Right lobe of liver (tissue), 6 donors: Measurements from ENCODE around the gene COL1A2. TPM values are rescaled to one million over a fixed set of nuclear protein-coding genes. Genes with fewer than 3 reads are reported as not detected.

ENCODE experiments used
- ATAC-seq, 4 donors: fragments of 200-7000 bp; cut with Tn5 transposase; one replicate each; pipeline ENCODE4 v1.9.1; 2020; ENCODE audit warnings: mild to moderate bottlenecking in 4 of 4, moderate library complexity in 4 of 4
- DNase-seq, 3 donors: peaks; one replicate each; pipeline ENCODE4 v3.0.0-alpha.2; 2020
- H3K27ac ChIP-seq, 3 donors: fragments of 200-600 bp; one replicate each; pipeline ENCODE4 v1.8.0; 2022
- H3K27me3 ChIP-seq, 2 donors: fragments of 200-600 bp; one replicate each; pipeline ENCODE4 v1.8.0; 2022
- H3K36me3 ChIP-seq, 4 donors: fragments of 200-600 bp; sonication (generic) in 1 of 4; one replicate each; pipeline versions ENCODE4 v1.5.1 to v1.8.0; 2017 to 2022; ENCODE audit warnings: control low read depth in 1 of 4
- H3K4me1 ChIP-seq, 4 donors: fragments of 200-600 bp; sonication (generic) in 1 of 4; one replicate each; pipeline versions ENCODE4 v1.5.1 to v1.8.0; 2017 to 2022; ENCODE audit warnings: control low read depth in 1 of 4
- H3K4me3 ChIP-seq, 3 donors: fragments of 200-600 bp; one replicate each; pipeline ENCODE4 v1.8.0; 2022
- H3K9me3 ChIP-seq, 4 donors: fragments of 200-600 bp; sonication (generic) in 1 of 4; one replicate each; pipeline versions ENCODE4 v1.5.1 to v1.8.0; 2017 to 2022; ENCODE audit warnings: control low read depth in 1 of 4
- POLR2A ChIP-seq: fragments of 450-650 bp; IDR thresholded peaks from one replicate; pipeline ENCODE4 v1.6.1; 2017; ENCODE audit warnings: antibody characterized with exemption, mild to moderate bottlenecking
- WGBS: methylation state at CpG from one replicate; pipeline ENCODE4 v1.1.6; 2018; ENCODE audit warnings: low coverage, low lambda C conversion rate; ENCODE audit not compliant: insufficient coverage; ENCODE audit errors: missing lambda C conversion rate; 5-methylcytosine and 5-hydroxymethylcytosine counted together
- intact Hi-C, 2 donors: fragments of 100-400 bp; cut with DNase I; formaldehyde crosslinking; loops; one replicate each; pipeline versions ENCODE4 v1.11.2 to v1.14.1; 2022
- long read RNA-seq: library from polyadenylated mRNA; unstranded; transcript quantifications from one replicate; pipeline ENCODE4 v2.0.0, GENCODE V29; 2019
- total RNA-seq, 6 experiments: library from RNA; depleted of rRNA in 2 of 6; stranded (reverse); fragments of >200 nt in 2 of 6; fragmentation: NEBNext Ultra II Directional in 3 of 6; extraction: Animal tissue kit (Norgen Biotek cat#: 25700) in 3 of 6; gene quantifications; one replicate each; pipeline versions ENCODE4 v1.1.0 to v1.2.4, GENCODE V29; 2016 to 2023
- TF ChIP-seq, protein P1 (sequence below), 4 donors: fragments of 200-600 bp in 3 of 4; fragments of 450-650 bp in 1 of 4; IDR thresholded peaks; one replicate each; pipeline versions ENCODE4 v1.5.1 to v1.8.0; 2016 to 2022; ENCODE audit warnings: antibody characterized with exemption in 4 of 4, mild to moderate bottlenecking in 2 of 4
- donor health status: DM: no; HTN: yes; CAD: no.
- donor health status: DM: no; HTN: no; CAD: no.
- donor health status: DM: no; HTN: no; CAD: no.
- donor health status: DM: no; HTN: yes; CAD: no.
- donor health status: DM: no; HTN: yes; CAD: no.

The COL1A2 gene
- total RNA-seq, result 10 to 100 TPM in 5 of 6 experiments, 1 to 10 TPM in 1; 5.6 to 49.8 (median 18.4) TPM
- long read RNA-seq, partial matches to known transcripts, result 1 of 4 reads
- long read RNA-seq, other reads (novel, unspliced or antisense), result 3 of 4 reads

DNA sequence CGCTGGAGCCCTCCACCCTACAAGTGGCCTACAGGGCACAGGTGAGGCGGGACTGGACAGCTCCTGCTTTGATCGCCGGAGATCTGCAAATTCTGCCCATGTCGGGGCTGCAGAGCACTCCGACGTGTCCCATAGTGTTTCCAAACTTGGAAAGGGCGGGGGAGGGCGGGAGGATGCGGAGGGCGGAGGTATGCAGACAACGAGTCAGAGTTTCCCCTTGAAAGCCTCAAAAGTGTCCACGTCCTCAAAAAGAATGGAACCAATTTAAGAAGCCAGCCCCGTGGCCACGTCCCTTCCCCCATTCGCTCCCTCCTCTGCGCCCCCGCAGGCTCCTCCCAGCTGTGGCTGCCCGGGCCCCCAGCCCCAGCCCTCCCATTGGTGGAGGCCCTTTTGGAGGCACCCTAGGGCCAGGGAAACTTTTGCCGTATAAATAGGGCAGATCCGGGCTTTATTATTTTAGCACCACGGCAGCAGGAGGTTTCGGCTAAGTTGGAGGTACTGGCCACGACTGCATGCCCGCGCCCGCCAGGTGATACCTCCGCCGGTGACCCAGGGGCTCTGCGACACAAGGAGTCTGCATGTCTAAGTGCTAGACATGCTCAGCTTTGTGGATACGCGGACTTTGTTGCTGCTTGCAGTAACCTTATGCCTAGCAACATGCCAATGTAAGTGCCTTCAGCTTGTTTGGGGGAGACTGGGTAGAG, at the start of gene COL1A2:
COL1A2 (plus strand) TSS at position 459 of the 704 bp plus-strand sequence; CDS start at position 596, 137 bp downstream.
- Histone ChIP-seq H3K27ac (peak within 1 kb of the TSS; percentile 42 to 71 (median 49)), H3K9me3 (no peaks in the 10 kb centered on the region), H3K27me3 (no peaks in the 10 kb centered on the region), H3K36me3 (no peaks in the 10 kb centered on the region), H3K4me3 (peak within 1 kb of the TSS in 2 of 3 donors; percentile 26 to 31), H3K4me1 (no peaks in the 10 kb centered on the region)
- TF ChIP-seq POLR2A, result no peak
- TF ChIP-seq, protein P1, sequence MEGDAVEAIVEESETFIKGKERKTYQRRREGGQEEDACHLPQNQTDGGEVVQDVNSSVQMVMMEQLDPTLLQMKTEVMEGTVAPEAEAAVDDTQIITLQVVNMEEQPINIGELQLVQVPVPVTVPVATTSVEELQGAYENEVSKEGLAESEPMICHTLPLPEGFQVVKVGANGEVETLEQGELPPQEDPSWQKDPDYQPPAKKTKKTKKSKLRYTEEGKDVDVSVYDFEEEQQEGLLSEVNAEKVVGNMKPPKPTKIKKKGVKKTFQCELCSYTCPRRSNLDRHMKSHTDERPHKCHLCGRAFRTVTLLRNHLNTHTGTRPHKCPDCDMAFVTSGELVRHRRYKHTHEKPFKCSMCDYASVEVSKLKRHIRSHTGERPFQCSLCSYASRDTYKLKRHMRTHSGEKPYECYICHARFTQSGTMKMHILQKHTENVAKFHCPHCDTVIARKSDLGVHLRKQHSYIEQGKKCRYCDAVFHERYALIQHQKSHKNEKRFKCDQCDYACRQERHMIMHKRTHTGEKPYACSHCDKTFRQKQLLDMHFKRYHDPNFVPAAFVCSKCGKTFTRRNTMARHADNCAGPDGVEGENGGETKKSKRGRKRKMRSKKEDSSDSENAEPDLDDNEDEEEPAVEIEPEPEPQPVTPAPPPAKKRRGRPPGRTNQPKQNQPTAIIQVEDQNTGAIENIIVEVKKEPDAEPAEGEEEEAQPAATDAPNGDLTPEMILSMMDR (IDR thresholded peaks at IDR 0.05), result no peak
- intact Hi-C loops, result no loop called here
- peak; percentile 49 to 68 (median 62) for ATAC-seq
- peak in 1 of 3 donors; percentile 39 for DNase-seq
- 5% methylated on average over 17 of the region's 32 CpGs for WGBS

GRCh38 chr7:94345907-94346306, 48.8 kb upstream of the COL1A2 start:
- Histone ChIP-seq H3K36me3 (no peaks in the 10 kb centered on the region), H3K4me3 (no peak overlapping the region), H3K27me3 (no peaks in the 10 kb centered on the region), H3K4me1 (no peaks in the 10 kb centered on the region), H3K27ac (no peak overlapping the region), H3K9me3 (no peaks in the 10 kb centered on the region)
- no peak for DNase-seq
- no peak for ATAC-seq
- intact Hi-C loops, result no loop called here
- TF ChIP-seq, protein P1 (IDR thresholded peaks at IDR 0.05), result no peak
- TF ChIP-seq POLR2A, result no peak

DNA sequence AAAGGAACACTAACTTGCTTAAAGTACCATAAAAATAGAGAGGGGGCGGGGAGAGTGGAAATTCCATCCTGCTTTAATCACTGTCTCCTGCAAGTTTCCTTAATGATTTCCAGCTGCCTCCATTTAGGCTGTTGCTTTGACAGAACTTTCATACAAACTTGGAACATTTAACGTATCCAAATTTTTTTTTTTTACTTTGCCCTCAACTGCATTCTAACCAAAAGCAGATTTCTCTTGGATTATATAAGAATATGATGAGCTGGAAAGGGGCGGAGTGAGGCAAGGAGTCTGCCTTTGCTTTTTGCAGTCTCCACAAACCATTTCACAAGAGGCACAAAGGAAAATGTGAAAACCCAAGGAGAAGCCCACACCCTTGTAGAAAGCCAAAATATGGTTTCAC, 46.6 kb upstream of the COL1A2 start:
- TF ChIP-seq, protein P1 (IDR thresholded peaks at IDR 0.05), result no peak
- no peak for TF ChIP-seq POLR2A
- ATAC-seq (peak in 1 of 4 donors; percentile 14), DNase-seq (no peak)
- no peak overlapping the region for H3K4me3 ChIP-seq
- no peaks in the 10 kb centered on the region for H3K9me3 ChIP-seq
- intact Hi-C loops, result no loop called here
- no peaks in the 10 kb centered on the region for H3K4me1 ChIP-seq
- H3K27ac ChIP-seq, result no peak overlapping the region
- no peaks in the 10 kb centered on the region for H3K36me3 ChIP-seq
- no peaks in the 10 kb centered on the region for H3K27me3 ChIP-seq
- WGBS, result 40% methylated on average over 3 of the region's 3 CpGs

DNA sequence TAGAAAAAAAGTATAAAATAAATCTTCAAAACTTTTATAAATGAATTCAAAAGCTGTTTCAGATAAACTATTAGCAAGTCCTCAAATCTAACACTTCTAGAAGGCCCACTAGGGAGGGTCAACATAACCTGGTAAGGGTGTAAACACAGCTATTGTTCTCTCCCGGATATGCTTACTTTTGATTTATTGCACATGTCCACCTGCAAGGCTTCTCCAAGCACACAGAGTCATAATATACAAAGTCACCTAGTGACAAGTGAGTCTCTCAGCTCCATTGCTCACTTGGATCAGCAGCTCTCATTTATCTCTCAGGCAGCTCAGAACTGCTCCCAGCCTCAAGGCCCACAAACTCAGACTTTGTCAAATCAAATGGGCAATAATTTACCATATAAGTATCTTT, 44.0 kb upstream of the COL1A2 start:
- H3K9me3 ChIP-seq, result no peaks in the 10 kb centered on the region
- no peaks in the 10 kb centered on the region for H3K27me3 ChIP-seq
- WGBS, result 55% methylated on average over 1 of the region's 1 CpG
- H3K4me3 ChIP-seq, result no peak overlapping the region
- H3K27ac ChIP-seq, result no peak overlapping the region
- H3K36me3 ChIP-seq, result no peaks in the 10 kb centered on the region
- H3K4me1 ChIP-seq, result no peaks in the 10 kb centered on the region
- no peak for TF ChIP-seq POLR2A
- TF ChIP-seq, protein P1 (IDR thresholded peaks at IDR 0.05), result no peak
- no peak for DNase-seq
- intact Hi-C loops, result no loop called here
- no peak for ATAC-seq
